Measurements from ENCODE around the gene SLC25A34.

The SLC25A34 gene

GRCh38 chr1:15750924-15751323 is 14.9 kb downstream of the SLC25A34 start:
- no peak for DNase-seq

GRCh38 chr1:15751717-15752116 is 15.7 kb downstream of the SLC25A34 start:
- no peak for DNase-seq

GRCh38 chr1:15753776-15754175 is 17.7 kb downstream of the SLC25A34 start:
- DNase-seq: no peak

GRCh38 chr1:15755021-15755645 is 19.1 kb downstream of the SLC25A34 start:
- DNase-seq: no peak

GRCh38 chr1:15755646-15756040 is 19.6 kb downstream of the SLC25A34 start:
- DNase-seq: no peak

GRCh38 chr1:15756143-15757015 is 20.3 kb downstream of the SLC25A34 start:
- peak in 5 of 56 donors; percentile 4 to 27 (median 16) for DNase-seq

- no peak for DNase-seq
Measured at GRCh38 chr1:15757016-15757543, 21.0 kb downstream of the SLC25A34 start.

GRCh38 chr1:15757575-15758342 is 21.7 kb downstream of the SLC25A34 start:
- no peak for DNase-seq

- DNase-seq: no peak
Measured at GRCh38 chr1:15758343-15758931, 22.4 kb downstream of the SLC25A34 start, which contains the start of gene FBLIM1. Gene FBLIM1 (plus strand): TSS chr1:15758795. CDS start chr1:15764984, 6,189 bp downstream.

- DNase-seq: no peak
Measured at GRCh38 chr1:15758953-15759661, 23.0 kb downstream of the SLC25A34 start.

- no peak for DNase-seq
Measured at GRCh38 chr1:15760520-15761211, 24.6 kb downstream of the SLC25A34 start.

- DNase-seq: no peak
Measured at GRCh38 chr1:15761366-15762128, 25.5 kb downstream of the SLC25A34 start.

- DNase-seq: no peak
Measured at GRCh38 chr1:15762546-15762945, 26.5 kb downstream of the SLC25A34 start.

- DNase-seq: no peak
Measured at GRCh38 chr1:15764269-15764764, 28.3 kb downstream of the SLC25A34 start.

- DNase-seq: no peak
Measured at GRCh38 chr1:15764890-15765289, 28.8 kb downstream of the SLC25A34 start.

- peak in 3 of 56 donors; percentile 2 to 38 (median 15) for DNase-seq
Measured at GRCh38 chr1:15765495-15766194, 29.6 kb downstream of the SLC25A34 start.

- DNase-seq: no peak
Measured at GRCh38 chr1:15767941-15768340, 31.9 kb downstream of the SLC25A34 start.

- DNase-seq: no peak
Measured at GRCh38 chr1:15768388-15768787, 32.3 kb downstream of the SLC25A34 start.

Measured in amygdala (tissue), 56 donors.